Naive B cell (primary cell): ENCODE data around the gene OTUD6A. TPM values are rescaled to one million over a fixed set of nuclear protein-coding genes. Genes with fewer than 3 reads are reported as not detected.

Experiments
- polyA plus RNA-seq, 6 donors: library from polyadenylated mRNA; unstranded; fragments of 300-500 nt; fragmentation: Illumina TruSeq; gene quantifications; one replicate each; pipeline ENCODE4 v1.2.3, GENCODE V29; 2021; ENCODE audit warnings: low read depth in 6 of 6

OTUD6A gene
- polyA plus RNA-seq, 6 donors from 2014 or later: not detected

Other genes starting within 250 kb of the OTUD6A start
- not detected for gene AWAT2, start 12.5 kb upstream of the OTUD6A start, polyA plus RNA-seq
- 10 to 100 TPM; 54.2 to 80.6 (median 61.8) TPM for gene IGBP1, start 71.0 kb downstream of the OTUD6A start, polyA plus RNA-seq
- not detected for gene DGAT2L6, start 115.0 kb downstream of the OTUD6A start, polyA plus RNA-seq
- gene AWAT1, start 172.2 kb downstream of the OTUD6A start, polyA plus RNA-seq: not detected
- not detected for gene P2RY4, start 197.7 kb downstream of the OTUD6A start, polyA plus RNA-seq
- not detected for gene ARR3, start 205.9 kb downstream of the OTUD6A start, polyA plus RNA-seq
- gene RAB41, start 219.7 kb downstream of the OTUD6A start, polyA plus RNA-seq: under 1 TPM in 1 of 6 donors, not detected in 5; 0.26 TPM
- gene PDZD11, start 227.5 kb downstream of the OTUD6A start, polyA plus RNA-seq: 10 to 100 TPM; 12.8 to 26.1 (median 17.6) TPM
- not detected for gene KIF4A, start 227.6 kb downstream of the OTUD6A start, polyA plus RNA-seq